ENCODE measurements around the gene GPR157. TPM values are rescaled to one million over a fixed set of nuclear protein-coding genes. Genes with fewer than 3 reads are reported as not detected.

The GPR157 gene
- total RNA-seq, 1 donor from 2014 or later: 1.6 TPM

DNA sequence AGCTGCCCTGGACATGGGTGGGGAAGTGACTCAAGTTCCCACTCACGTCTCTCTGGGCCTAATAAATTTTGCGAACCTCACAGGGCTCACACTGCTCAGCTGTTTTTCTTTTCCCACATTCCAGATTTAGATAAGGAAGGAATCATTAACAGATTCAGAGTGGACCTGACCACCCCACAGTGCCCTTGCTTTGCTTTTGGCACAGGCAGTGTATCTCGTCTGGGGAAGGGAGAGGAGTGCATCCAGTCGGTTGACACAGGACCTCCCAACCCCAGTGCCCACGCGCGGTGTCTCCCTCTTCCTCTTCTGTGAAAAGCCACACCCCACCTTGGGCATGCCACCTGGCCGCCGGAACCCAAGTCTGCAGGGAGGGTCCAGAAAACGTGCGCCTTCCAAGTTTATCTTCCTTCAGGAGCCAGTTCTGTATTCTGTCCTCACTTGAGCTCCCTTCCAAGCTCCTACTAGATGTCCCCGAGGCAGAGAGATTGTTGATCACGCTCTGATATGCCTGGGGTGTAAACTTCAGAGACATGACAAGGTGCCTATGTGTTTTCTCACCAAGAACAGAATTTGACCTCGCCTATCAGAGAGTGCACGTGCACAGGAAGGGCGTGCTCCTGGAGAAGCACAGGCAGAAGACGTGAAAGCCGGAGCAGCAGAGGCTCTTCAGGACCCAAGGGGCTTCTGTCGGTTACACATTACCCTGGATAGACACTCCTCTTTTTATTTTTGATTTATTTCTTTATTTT is 50.0 kb downstream of the GPR157 start:
- Histone ChIP-seq H3K4me1 (no peaks in the 10 kb centered on the region), H3K79me2 (ENCODE audit: low read depth) (no peaks in the 10 kb centered on the region), H3K4me2 (no peak overlapping the region), H3K36me3 (no peaks in the 10 kb centered on the region), H3K27me3 (no peaks in the 10 kb centered on the region), H3K4me3 (no peak overlapping the region), H4K20me1 (ENCODE audit: low read depth) (no peaks in the 10 kb centered on the region), H3K9ac (no peak overlapping the region), H3K27ac (no peak overlapping the region), H3F3A (ENCODE audit: low read depth) (no peaks in the 10 kb centered on the region), H2AFZ (replicated peaks) (no peak overlapping the region), H3K9me3 (ENCODE audit: low read depth) (no peaks in the 10 kb centered on the region)
- no peak for DNase-seq (ENCODE audit: low spot score)
- peaks cover 1% of the 10 kb centered on the region for H3K36me3 Mint-ChIP-seq
- TF ChIP-seq, protein P1, sequence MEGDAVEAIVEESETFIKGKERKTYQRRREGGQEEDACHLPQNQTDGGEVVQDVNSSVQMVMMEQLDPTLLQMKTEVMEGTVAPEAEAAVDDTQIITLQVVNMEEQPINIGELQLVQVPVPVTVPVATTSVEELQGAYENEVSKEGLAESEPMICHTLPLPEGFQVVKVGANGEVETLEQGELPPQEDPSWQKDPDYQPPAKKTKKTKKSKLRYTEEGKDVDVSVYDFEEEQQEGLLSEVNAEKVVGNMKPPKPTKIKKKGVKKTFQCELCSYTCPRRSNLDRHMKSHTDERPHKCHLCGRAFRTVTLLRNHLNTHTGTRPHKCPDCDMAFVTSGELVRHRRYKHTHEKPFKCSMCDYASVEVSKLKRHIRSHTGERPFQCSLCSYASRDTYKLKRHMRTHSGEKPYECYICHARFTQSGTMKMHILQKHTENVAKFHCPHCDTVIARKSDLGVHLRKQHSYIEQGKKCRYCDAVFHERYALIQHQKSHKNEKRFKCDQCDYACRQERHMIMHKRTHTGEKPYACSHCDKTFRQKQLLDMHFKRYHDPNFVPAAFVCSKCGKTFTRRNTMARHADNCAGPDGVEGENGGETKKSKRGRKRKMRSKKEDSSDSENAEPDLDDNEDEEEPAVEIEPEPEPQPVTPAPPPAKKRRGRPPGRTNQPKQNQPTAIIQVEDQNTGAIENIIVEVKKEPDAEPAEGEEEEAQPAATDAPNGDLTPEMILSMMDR (IDR thresholded peaks at IDR 0.05): no peak
- TF ChIP-seq EZH2phosphoT487 (IDR thresholded peaks at IDR 0.05): no peak
- no peak for TF ChIP-seq EZH2 (IDR thresholded peaks at IDR 0.05)
- H3K4me3 Mint-ChIP-seq: no peak overlapping the region
- H3K9me3 Mint-ChIP-seq: no peaks in the 10 kb centered on the region
- peaks cover 6% of the 10 kb centered on the region for H3K27me3 Mint-ChIP-seq (ENCODE audit: insufficient read depth, low read depth)
- H3K4me1 Mint-ChIP-seq: peaks cover 6% of the 10 kb centered on the region
- peak overlapping the region; percentile 74 for H3K27ac Mint-ChIP-seq

DNA sequence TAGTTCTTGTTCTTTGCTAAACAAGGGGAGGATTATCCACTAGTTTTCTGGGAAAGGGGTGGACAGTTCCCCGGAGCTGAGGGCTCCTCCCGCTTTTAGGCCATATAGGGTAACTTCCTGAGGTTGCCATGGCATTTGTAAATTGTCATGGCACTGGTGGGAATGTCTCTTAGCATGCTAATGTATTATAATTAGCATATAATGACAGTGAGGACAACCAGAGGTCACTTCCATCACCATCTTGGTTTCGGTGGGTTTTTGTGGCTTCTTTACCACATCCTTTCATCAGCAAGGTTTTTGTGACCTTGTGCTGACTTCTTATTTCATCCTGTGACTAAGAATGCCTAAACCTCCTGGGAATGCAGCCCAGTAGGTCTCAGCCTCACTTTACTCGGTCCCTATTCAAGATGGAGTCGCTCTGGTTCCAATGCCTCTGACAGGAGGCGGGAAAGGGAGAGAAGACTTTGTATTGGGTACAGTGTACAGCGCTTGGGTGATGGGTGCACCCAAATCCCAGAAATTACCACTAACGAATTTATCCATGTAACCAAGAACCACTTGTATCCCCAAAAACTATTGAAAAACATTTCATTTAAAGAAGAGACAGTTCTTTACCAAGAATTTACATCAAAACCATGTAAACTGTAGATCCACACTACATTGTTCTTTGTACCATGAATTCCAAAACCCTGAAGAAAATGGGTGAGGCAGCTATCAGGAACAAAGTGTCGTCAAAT is 50.7 kb downstream of the GPR157 start:
- H3K9me3 ChIP-seq (ENCODE audit: low read depth): no peaks in the 10 kb centered on the region
- no peak for DNase-seq (ENCODE audit: low spot score)
- peaks cover 5% of the 10 kb centered on the region for H3K27me3 Mint-ChIP-seq (ENCODE audit: insufficient read depth, low read depth)
- no peak overlapping the region for H3K4me3 ChIP-seq
- no peak overlapping the region for H2AFZ ChIP-seq (replicated peaks)
- no peaks in the 10 kb centered on the region for H4K20me1 ChIP-seq (ENCODE audit: low read depth)
- no peak overlapping the region for H3K4me3 Mint-ChIP-seq
- peaks cover 8% of the 10 kb centered on the region for H3K4me1 Mint-ChIP-seq
- H3K27ac ChIP-seq: no peak overlapping the region
- no peak overlapping the region for H3K9ac ChIP-seq
- H3K79me2 ChIP-seq (ENCODE audit: low read depth): no peaks in the 10 kb centered on the region
- no peaks in the 10 kb centered on the region for H3K4me1 ChIP-seq
- H3K36me3 Mint-ChIP-seq: peaks cover 1% of the 10 kb centered on the region
- H3F3A ChIP-seq (ENCODE audit: low read depth): no peaks in the 10 kb centered on the region
- no peak overlapping the region for H3K27ac Mint-ChIP-seq
- H3K9me3 Mint-ChIP-seq: no peaks in the 10 kb centered on the region
- H3K27me3 ChIP-seq: no peaks in the 10 kb centered on the region
- no peak overlapping the region for H3K4me2 ChIP-seq
- no peaks in the 10 kb centered on the region for H3K36me3 ChIP-seq
- TF ChIP-seq EZH2 (IDR thresholded peaks at IDR 0.05) (no peak), EZH2phosphoT487 (IDR thresholded peaks at IDR 0.05) (no peak)
- TF ChIP-seq, protein P1 (IDR thresholded peaks at IDR 0.05): no peak

DNA sequence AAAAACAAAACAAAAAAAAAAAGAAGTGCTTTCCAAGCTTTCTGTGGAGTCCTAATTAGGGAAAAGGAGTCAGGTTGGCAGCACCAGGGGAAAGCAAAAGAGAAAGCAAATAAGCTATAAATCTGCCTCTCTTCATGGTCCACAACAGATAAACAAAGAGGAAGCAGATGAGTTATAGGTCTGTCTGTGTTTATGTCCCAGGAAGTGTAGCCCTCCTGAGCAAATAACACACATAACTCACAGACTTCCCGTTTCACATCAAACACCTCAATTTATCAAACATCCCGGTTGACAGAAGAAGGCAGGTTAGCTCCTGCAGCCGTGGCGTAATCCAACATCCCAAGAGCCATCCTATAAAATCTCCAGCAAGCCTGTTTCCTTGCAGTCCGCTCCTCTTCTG is 53.9 kb downstream of the GPR157 start:
- TF ChIP-seq EZH2 (IDR thresholded peaks at IDR 0.05) (no peak), EZH2phosphoT487 (IDR thresholded peaks at IDR 0.05) (no peak)
- TF ChIP-seq, protein P1 (IDR thresholded peaks at IDR 0.05): no peak
- Mint-ChIP-seq H3K4me3 (no peak overlapping the region), H3K36me3 (peaks cover 1% of the 10 kb centered on the region), H3K27ac (no peak overlapping the region), H3K27me3 (ENCODE audit: insufficient read depth, low read depth) (peaks cover 11% of the 10 kb centered on the region), H3K9me3 (no peaks in the 10 kb centered on the region), H3K4me1 (peaks cover 12% of the 10 kb centered on the region)
- Histone ChIP-seq H3K4me2 (no peak overlapping the region), H3K9me3 (ENCODE audit: low read depth) (no peaks in the 10 kb centered on the region), H3K27ac (no peak overlapping the region), H2AFZ (replicated peaks) (no peak overlapping the region), H3K36me3 (no peaks in the 10 kb centered on the region), H3K9ac (no peak overlapping the region), H3K4me3 (no peak overlapping the region), H3K4me1 (peaks cover 4% of the 10 kb centered on the region), H4K20me1 (ENCODE audit: low read depth) (no peaks in the 10 kb centered on the region), H3K79me2 (ENCODE audit: low read depth) (no peaks in the 10 kb centered on the region), H3K27me3 (no peaks in the 10 kb centered on the region), H3F3A (ENCODE audit: low read depth) (no peaks in the 10 kb centered on the region)
- DNase-seq (ENCODE audit: low spot score): no peak
